Spleen (tissue), 11 donors: ENCODE measurements around the gene KIZ. TPM values are rescaled to one million over a fixed set of nuclear protein-coding genes. Genes with fewer than 3 reads are reported as not detected.

Source experiments
- DNase-seq: peaks from one replicate; pipeline ENCODE4 v3.0.0-alpha.2; 2020
- H3K27ac ChIP-seq, 8 donors: fragments of 200-600 bp; sonication (generic) in 7 of 8; 1 replicate in 4 of 8; 2 replicates in 4 of 8; pipeline versions ENCODE4 v1.5.0 to v1.8.0; 2016 to 2021; ENCODE audit warnings: inconsistent platforms in 4 of 8, mild to moderate bottlenecking in 4 of 8, moderate library complexity in 1 of 8
- H3K27me3 ChIP-seq, 7 donors: fragments of 200-600 bp; sonication (generic) in 6 of 7; replicated peaks in 1 of 7; 1 replicate in 4 of 7; 2 replicates in 3 of 7; pipeline versions ENCODE4 v1.5.0 to v1.8.0; 2016 to 2021; ENCODE audit warnings: inconsistent platforms in 3 of 7, mild to moderate bottlenecking in 1 of 7
- H3K36me3 ChIP-seq, 6 donors: fragments of 200-600 bp; sonication (generic) in 5 of 6; 1 replicate in 4 of 6; 2 replicates in 2 of 6; pipeline versions ENCODE4 v1.5.0 to v1.8.0; 2016 to 2021; ENCODE audit warnings: inconsistent platforms in 2 of 6
- H3K4me1 ChIP-seq, 6 donors: fragments of 200-600 bp; sonication (generic) in 5 of 6; 1 replicate in 3 of 6; 2 replicates in 3 of 6; pipeline versions ENCODE4 v1.5.0 to v1.8.0; 2016 to 2021; ENCODE audit warnings: inconsistent platforms in 3 of 6
- H3K4me3 ChIP-seq, 8 donors: fragments of 200-600 bp; sonication (generic) in 7 of 8; 1 replicate in 4 of 8; 2 replicates in 4 of 8; pipeline versions ENCODE4 v1.5.0 to v1.8.0; 2016 to 2021; ENCODE audit warnings: inconsistent platforms in 4 of 8, mild to moderate bottlenecking in 4 of 8, moderate library complexity in 2 of 8
- H3K9me3 ChIP-seq, 8 donors: fragments of 200-600 bp; sonication (generic) in 7 of 8; 1 replicate in 4 of 8; 2 replicates in 4 of 8; pipeline versions ENCODE4 v1.5.0 to v1.8.0; 2016 to 2021; ENCODE audit warnings: inconsistent platforms in 4 of 8
- POLR2A ChIP-seq, 3 donors: fragments of 450-650 bp; IDR thresholded peaks; one replicate each; pipeline ENCODE4 v1.5.1; 2017; ENCODE audit warnings: antibody characterized with exemption in 3 of 3, mild to moderate bottlenecking in 1 of 3
- POLR2AphosphoS5 ChIP-seq, 3 donors: sonication (generic); formaldehyde crosslinking; IDR thresholded peaks; one replicate each; pipeline ENCODE4 v1.5.1; 2017; ENCODE audit warnings: antibody characterized with exemption in 3 of 3
- WGBS, 5 donors: extraction: QIAGEN DNeasy Blood & Tissue Kit in 3 of 5; methylation state at CpG; one replicate each; pipeline versions ENCODE4 v1.1.5 to v1.1.7; 2013 to 2018; 5-methylcytosine and 5-hydroxymethylcytosine counted together
- intact Hi-C: fragments of 100-400 bp; cut with DNase I; formaldehyde crosslinking; loops from one replicate; pipeline ENCODE4 v1.15.0; 2023; ENCODE audit warnings: low total_unique reads
- polyA plus RNA-seq, 3 donors: library from polyadenylated mRNA; stranded (reverse); fragments of 200-250 nt; gene quantifications; one replicate each; pipeline ENCODE4 v1.2.1, GENCODE V29; 2013
- total RNA-seq, 7 donors: library from RNA; depleted of rRNA in 3 of 7; stranded (reverse); fragments of >200 nt in 3 of 7; fragmentation: NEBNext Ultra II Directional in 4 of 7; extraction: Animal tissue kit (Norgen Biotek cat#: 25700) in 4 of 7; gene quantifications; one replicate each; pipeline versions ENCODE4 v1.1.0 to v1.2.1, GENCODE V29; 2016 to 2021
- TF ChIP-seq, protein P1 (sequence below), 11 experiments: fragments of 200-600 bp in 7 of 11; fragments of 450-650 bp in 4 of 11; sonication (generic) in 4 of 11; IDR thresholded peaks in 8 of 11; conservative IDR thresholded peaks in 3 of 11; 1 replicate in 7 of 11; 2 replicates in 4 of 11; pipeline versions ENCODE4 v1.4.0 to v1.8.0; 2016 to 2021; ENCODE audit warnings: antibody characterized with exemption in 11 of 11, inconsistent platforms in 4 of 11, mild to moderate bottlenecking in 1 of 11
- donor health status: healthy with polysubstance abuse.
- donor health status: DM: no; HTN: no; CAD: no; lungs with moderate emphysema.
- donor health status: DM: no; HTN: no; CAD: no.
- donor health status: Bipolar disorder and iron deficiency.
- donor health status: healthy.
- donor health status: DM: no; HTN: no; CAD: no.
- donor health status: DM: yes; HTN: yes; CAD: no.

Gene KIZ
- total and polyA plus RNA-seq, 10 donors, result 9.5 to 57.9 (median 20.2) TPM

DNA sequence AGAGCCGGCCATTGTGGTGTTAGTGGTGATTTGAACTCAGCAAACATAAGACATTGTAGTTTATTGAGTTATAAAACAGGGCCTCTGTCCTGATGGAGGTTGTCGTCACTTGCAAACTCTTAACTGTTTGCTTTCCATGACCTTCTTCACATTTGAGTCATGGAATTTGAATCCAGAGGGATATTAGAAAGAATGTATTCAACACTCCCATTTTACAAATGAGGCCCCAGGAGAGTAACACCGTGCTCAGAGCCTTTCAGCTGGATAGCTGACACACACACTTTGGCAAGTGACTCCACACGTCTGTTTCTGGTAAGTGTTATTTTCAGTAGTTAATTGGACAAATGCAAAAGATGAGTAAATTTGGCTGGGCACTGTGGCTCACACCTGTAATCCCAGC, 104.8 kb downstream of the KIZ start:
- WGBS, 5 donors, result 89 to 94% (median 91%) methylated on average over 4 of the region's 4 CpGs
- Histone ChIP-seq H3K4me3 (no peak overlapping the region), H3K4me1 (peaks cover 0 to 4% (median 1%) of the 10 kb centered on the region in 6 donors), H3K27ac (no peak overlapping the region), H3K9me3 (no peaks in the 10 kb centered on the region), H3K36me3 (peaks cover 0 to 62% (median 26%) of the 10 kb centered on the region in 6 donors), H3K27me3 (no peaks in the 10 kb centered on the region)
- TF ChIP-seq POLR2AphosphoS5 (IDR thresholded peaks at IDR 0.05), result no peak
- no peak for TF ChIP-seq POLR2A (IDR thresholded peaks at IDR 0.05)
- TF ChIP-seq, protein P1, sequence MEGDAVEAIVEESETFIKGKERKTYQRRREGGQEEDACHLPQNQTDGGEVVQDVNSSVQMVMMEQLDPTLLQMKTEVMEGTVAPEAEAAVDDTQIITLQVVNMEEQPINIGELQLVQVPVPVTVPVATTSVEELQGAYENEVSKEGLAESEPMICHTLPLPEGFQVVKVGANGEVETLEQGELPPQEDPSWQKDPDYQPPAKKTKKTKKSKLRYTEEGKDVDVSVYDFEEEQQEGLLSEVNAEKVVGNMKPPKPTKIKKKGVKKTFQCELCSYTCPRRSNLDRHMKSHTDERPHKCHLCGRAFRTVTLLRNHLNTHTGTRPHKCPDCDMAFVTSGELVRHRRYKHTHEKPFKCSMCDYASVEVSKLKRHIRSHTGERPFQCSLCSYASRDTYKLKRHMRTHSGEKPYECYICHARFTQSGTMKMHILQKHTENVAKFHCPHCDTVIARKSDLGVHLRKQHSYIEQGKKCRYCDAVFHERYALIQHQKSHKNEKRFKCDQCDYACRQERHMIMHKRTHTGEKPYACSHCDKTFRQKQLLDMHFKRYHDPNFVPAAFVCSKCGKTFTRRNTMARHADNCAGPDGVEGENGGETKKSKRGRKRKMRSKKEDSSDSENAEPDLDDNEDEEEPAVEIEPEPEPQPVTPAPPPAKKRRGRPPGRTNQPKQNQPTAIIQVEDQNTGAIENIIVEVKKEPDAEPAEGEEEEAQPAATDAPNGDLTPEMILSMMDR (IDR thresholded peaks at IDR 0.05 in 8 of 11, conservative IDR thresholded peaks at IDR 0.05 in 3 of 11), result no peak
- no peak for DNase-seq
- intact Hi-C loops, result no loop called here

DNA sequence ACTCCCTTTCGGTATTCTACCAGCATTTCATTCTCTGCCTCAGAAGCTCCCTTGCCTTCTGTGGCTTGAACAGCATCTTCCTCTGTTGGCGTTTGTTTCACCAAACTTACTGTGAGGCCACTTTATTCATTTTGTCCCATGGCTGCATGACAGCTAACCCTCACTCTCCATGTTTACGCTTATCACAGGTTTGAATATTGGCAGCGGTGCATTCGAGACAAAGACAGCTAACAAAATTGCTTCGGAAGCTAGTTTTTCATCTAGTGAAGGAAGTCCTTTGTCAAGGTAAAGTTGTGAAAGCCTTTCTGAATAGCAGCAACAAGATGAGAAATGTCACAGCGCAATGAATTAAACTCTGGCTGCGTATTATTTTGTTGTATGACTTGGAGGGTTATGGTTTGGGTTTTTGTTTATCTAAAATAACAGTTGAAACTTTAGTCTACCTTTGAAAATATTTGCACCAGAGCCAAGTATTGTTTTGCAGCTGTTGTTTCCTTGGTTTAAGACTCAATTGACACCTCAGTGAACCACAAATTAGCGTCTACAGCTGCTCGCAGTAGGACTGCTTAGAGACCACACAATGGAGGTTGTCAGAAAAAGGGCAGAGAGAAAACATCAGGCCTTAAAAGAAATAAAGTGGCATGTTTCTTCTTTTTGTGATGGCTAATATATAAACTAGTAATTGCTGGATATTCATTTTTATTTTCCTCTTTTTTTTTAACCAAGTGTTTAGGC, 106.8 kb downstream of the KIZ start:
- TF ChIP-seq, protein P1 (IDR thresholded peaks at IDR 0.05 in 8 of 11, conservative IDR thresholded peaks at IDR 0.05 in 3 of 11), result no peak
- TF ChIP-seq POLR2AphosphoS5 (IDR thresholded peaks at IDR 0.05) (no peak), POLR2A (IDR thresholded peaks at IDR 0.05) (no peak)
- Histone ChIP-seq H3K36me3 (peaks cover 0 to 55% (median 26%) of the 10 kb centered on the region in 6 donors), H3K27me3 (no peaks in the 10 kb centered on the region), H3K4me3 (no peak overlapping the region), H3K9me3 (no peaks in the 10 kb centered on the region), H3K27ac (no peak overlapping the region), H3K4me1 (peaks cover 0 to 10% (median 6%) of the 10 kb centered on the region in 6 donors)
- WGBS, 5 donors, result 91 to 93% (median 92%) methylated on average over 10 of the region's 10 CpGs
- no peak for DNase-seq
- intact Hi-C loops, result no loop called here

DNA sequence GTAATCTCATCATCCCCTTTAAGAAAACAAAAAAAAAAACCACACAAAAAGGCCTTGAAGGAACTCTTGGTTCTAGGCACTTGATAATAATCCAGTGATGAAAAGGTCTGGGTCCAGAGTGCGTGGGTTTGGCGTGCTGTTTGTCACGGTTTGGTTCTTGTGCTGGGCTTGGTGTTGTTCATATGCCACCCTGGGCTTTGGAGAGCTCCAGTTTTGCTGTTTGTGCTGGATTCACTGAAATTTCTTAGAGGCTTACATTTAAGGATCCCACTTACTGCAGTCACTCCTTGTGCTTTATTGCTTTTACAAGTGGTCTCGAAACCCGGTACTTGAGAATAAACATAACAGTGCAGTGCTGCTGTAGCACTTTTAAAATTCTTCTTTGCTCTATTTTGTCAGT, 108.4 kb downstream of the KIZ start:
- Histone ChIP-seq H3K27me3 (no peaks in the 10 kb centered on the region), H3K9me3 (no peaks in the 10 kb centered on the region), H3K27ac (no peak overlapping the region), H3K36me3 (peaks cover 0 to 56% (median 27%) of the 10 kb centered on the region in 6 donors), H3K4me1 (peaks cover 0 to 10% (median 6%) of the 10 kb centered on the region in 6 donors), H3K4me3 (no peak overlapping the region)
- intact Hi-C loops, result no loop called here
- no peak for DNase-seq
- TF ChIP-seq POLR2AphosphoS5 (IDR thresholded peaks at IDR 0.05) (no peak), POLR2A (IDR thresholded peaks at IDR 0.05) (no peak)
- TF ChIP-seq, protein P1 (IDR thresholded peaks at IDR 0.05 in 8 of 11, conservative IDR thresholded peaks at IDR 0.05 in 3 of 11), result no peak
- 96 to 97% (median 97%) methylated on average over 5 of the region's 5 CpGs for WGBS, 5 donors

DNA sequence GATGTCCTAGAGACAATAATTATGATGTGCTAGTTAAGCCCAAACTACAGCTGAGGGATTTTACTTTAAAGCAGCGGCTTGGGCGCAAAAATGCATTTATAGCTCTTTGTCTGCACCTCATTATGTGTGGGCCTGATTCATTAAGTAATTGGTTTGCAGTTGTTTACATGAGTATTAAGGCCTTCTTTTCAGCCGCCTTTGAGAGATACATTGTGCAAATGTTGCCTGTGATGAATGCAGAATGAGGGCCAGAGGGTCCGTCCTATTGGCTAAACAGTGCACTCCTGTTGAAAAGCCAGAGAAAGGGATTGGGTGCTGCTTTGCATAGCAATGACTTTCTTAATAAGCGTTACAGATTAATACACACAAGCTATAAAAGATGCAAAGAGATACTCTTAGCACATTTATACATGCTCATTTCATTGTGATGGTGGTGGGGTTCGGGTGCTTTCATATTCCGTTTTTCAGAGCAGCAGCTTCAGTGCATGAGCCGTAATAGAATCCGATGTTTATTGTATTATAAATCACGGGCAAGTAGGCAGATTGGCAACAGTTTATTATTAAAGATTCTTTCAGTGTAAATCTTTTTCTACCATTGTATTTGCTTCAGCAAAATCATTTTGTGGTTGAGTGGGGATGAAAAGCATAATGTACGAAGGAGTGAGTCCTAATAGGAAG, 109.1 kb downstream of the KIZ start:
- Histone ChIP-seq H3K4me1 (peaks cover 0 to 10% (median 6%) of the 10 kb centered on the region in 6 donors), H3K4me3 (no peak overlapping the region), H3K36me3 (peaks cover 0 to 50% (median 24%) of the 10 kb centered on the region in 6 donors), H3K27ac (no peak overlapping the region), H3K9me3 (no peaks in the 10 kb centered on the region), H3K27me3 (no peaks in the 10 kb centered on the region)
- TF ChIP-seq POLR2AphosphoS5 (IDR thresholded peaks at IDR 0.05) (no peak), POLR2A (IDR thresholded peaks at IDR 0.05) (no peak)
- TF ChIP-seq, protein P1 (IDR thresholded peaks at IDR 0.05 in 8 of 11, conservative IDR thresholded peaks at IDR 0.05 in 3 of 11), result no peak
- DNase-seq, result no peak
- intact Hi-C loops, result loop anchor here (5.0 kb wide), 1 partner anchor 267 kb away; no protein-coding TSS in a partner anchor
- WGBS, 5 donors, result 86 to 95% (median 93%) methylated on average over 11 of the region's 11 CpGs
